Mesenchymal stem cell (in vitro differentiated cells and primary cell): ENCODE results near the gene TMEM272.
A peak's percentile ranks its signal among the peaks of the same experiment; 100 is the strongest.

Source experiments
- DNase-seq: peaks from one replicate; pipeline ENCODE4 v3.0.0-alpha.2; 2013
- H2AFZ ChIP-seq: one replicate; pipeline ENCODE4 v1.6.1; 2013; ENCODE audit warnings: low read depth, mild to moderate bottlenecking, control low read depth, inconsistent platforms, low read length, moderate library complexity
- H2AK5ac ChIP-seq: 2 replicates; pipeline ENCODE4 v1.6.1; 2013; ENCODE audit warnings: low read length, moderate library complexity, mild to moderate bottlenecking, inconsistent platforms; ENCODE audit not compliant: severe bottlenecking
- H2BK120ac ChIP-seq: one replicate; pipeline ENCODE4 v1.6.1; 2013; ENCODE audit warnings: low read depth, mild to moderate bottlenecking, inconsistent platforms, low read length, moderate library complexity
- H2BK12ac ChIP-seq, 2 experiments: one replicate each; pipeline ENCODE4 v1.6.1; 2013; ENCODE audit warnings: inconsistent platforms in 2 of 2, low read length in 2 of 2, mild to moderate bottlenecking in 2 of 2, moderate library complexity in 2 of 2, control low read depth in 1 of 2
- H2BK15ac ChIP-seq: one replicate; pipeline ENCODE4 v1.6.1; 2013; ENCODE audit warnings: mild to moderate bottlenecking, low read depth, inconsistent platforms; ENCODE audit not compliant: poor library complexity, severe bottlenecking
- H2BK5ac ChIP-seq: 2 replicates; pipeline ENCODE4 v1.6.1; 2013; ENCODE audit warnings: low read depth, mild to moderate bottlenecking, low read length, control low read depth, inconsistent platforms; ENCODE audit not compliant: poor library complexity, severe bottlenecking
- H3K14ac ChIP-seq, 2 experiments: one replicate each; pipeline ENCODE4 v1.6.1; 2013; ENCODE audit warnings: inconsistent platforms in 2 of 2, low read length in 2 of 2, control low read depth in 1 of 2, mild to moderate bottlenecking in 1 of 2, moderate library complexity in 1 of 2
- H3K18ac ChIP-seq, 2 experiments: one replicate each; pipeline ENCODE4 v1.6.1; 2013; ENCODE audit warnings: inconsistent platforms in 2 of 2, low read length in 2 of 2, control low read depth in 1 of 2, low read depth in 1 of 2, mild to moderate bottlenecking in 1 of 2
- H3K23ac ChIP-seq, 2 experiments: one replicate each; pipeline ENCODE4 v1.6.1; 2013; ENCODE audit warnings: inconsistent platforms in 2 of 2, low read length in 2 of 2, mild to moderate bottlenecking in 2 of 2, moderate library complexity in 2 of 2, control low read depth in 1 of 2
- H3K27ac ChIP-seq: 2 replicates; pipeline ENCODE4 v1.5.1; 2013; ENCODE audit warnings: mild to moderate bottlenecking, moderate library complexity, low read length, control low read depth, inconsistent platforms; ENCODE audit not compliant: poor library complexity, severe bottlenecking
- H3K27me3 ChIP-seq, 2 experiments: 2 replicates each; pipeline versions ENCODE4 v1.6.1 to v1.7.0; 2013; ENCODE audit warnings: low read length in 2 of 2, mild to moderate bottlenecking in 2 of 2, moderate library complexity in 2 of 2, control low read depth in 1 of 2, inconsistent platforms in 1 of 2; ENCODE audit not compliant: control insufficient read depth in 1 of 2, insufficient read depth in 1 of 2
- H3K36me3 ChIP-seq, 2 experiments: 2 replicates each; pipeline versions ENCODE4 v1.6.1 to v1.7.0; 2013; ENCODE audit warnings: low read length in 2 of 2, control low read depth in 1 of 2, inconsistent platforms in 1 of 2, low read depth in 1 of 2, mild to moderate bottlenecking in 1 of 2; ENCODE audit not compliant: insufficient read depth in 2 of 2, control insufficient read depth in 1 of 2
- H3K4ac ChIP-seq, 2 experiments: one replicate each; pipeline ENCODE4 v1.6.1; 2013; ENCODE audit warnings: inconsistent platforms in 2 of 2, low read length in 2 of 2, mild to moderate bottlenecking in 2 of 2, moderate library complexity in 2 of 2, control low read depth in 1 of 2, low read depth in 1 of 2
- H3K4me1 ChIP-seq: 2 replicates; pipeline ENCODE4 v1.6.1; 2013; ENCODE audit warnings: low read depth, low read length, control low read depth; ENCODE audit not compliant: control insufficient read depth, insufficient read depth
- H3K4me2 ChIP-seq: 2 replicates; pipeline ENCODE4 v1.6.1; 2013; ENCODE audit warnings: low read length, mild to moderate bottlenecking, inconsistent platforms; ENCODE audit not compliant: poor library complexity, severe bottlenecking
- H3K4me3 ChIP-seq, 2 experiments: 2 replicates each; pipeline versions ENCODE4 v1.5.1 to v1.7.0; 2013; ENCODE audit warnings: low read length in 2 of 2, mild to moderate bottlenecking in 2 of 2, control low read depth in 1 of 2, low read depth in 1 of 2; ENCODE audit not compliant: insufficient read depth in 1 of 2
- H3K79me1 ChIP-seq: replicated peaks from 2 replicates; pipeline ENCODE4 v1.6.1; 2013; ENCODE audit warnings: mild to moderate bottlenecking, control low read depth, low read length, inconsistent platforms; ENCODE audit not compliant: poor library complexity, severe bottlenecking
- H3K9ac ChIP-seq: 2 replicates; pipeline ENCODE4 v1.7.0; 2013; ENCODE audit warnings: mild to moderate bottlenecking, low read length, moderate library complexity
- H3K9me3 ChIP-seq: 2 replicates; pipeline ENCODE4 v1.7.0; 2013; ENCODE audit warnings: mild to moderate bottlenecking, low read length; ENCODE audit not compliant: control insufficient read depth
- H4K8ac ChIP-seq: one replicate; pipeline ENCODE4 v1.6.1; 2013; ENCODE audit warnings: inconsistent platforms, mild to moderate bottlenecking, low read length, moderate library complexity
- H4K91ac ChIP-seq: one replicate; pipeline ENCODE4 v1.6.1; 2013; ENCODE audit warnings: mild to moderate bottlenecking, low read length, inconsistent platforms
- WGBS: methylation state at CpG from one replicate; pipeline ENCODE4 v1.1.7; 2013; ENCODE audit warnings: mixed read lengths; 5-methylcytosine and 5-hydroxymethylcytosine counted together

The TMEM272 gene

GRCh38 chr13:51770160-51770559 is 74.8 kb downstream of the TMEM272 start:
- H2BK120ac ChIP-seq: no peak overlapping the region

GRCh38 chr13:51769455-51770127 is 75.4 kb downstream of the TMEM272 start:
- no peak for DNase-seq
- Histone ChIP-seq H3K27me3 (peaks cover 0 to 13% of the 10 kb centered on the region in 2 experiments), H3K36me3 (peaks cover 24 to 25% of the 10 kb centered on the region in 2 experiments), H3K4me3 (no peak overlapping the region), H2AK5ac (no peak overlapping the region), H3K18ac (peak overlapping the region in 1 of 2 experiments; percentile 76), H2BK12ac (no peak overlapping the region), H2BK15ac (no peak overlapping the region), H2BK5ac (no peak overlapping the region), H3K14ac (no peak overlapping the region), H3K4me1 (peaks cover 6% of the 10 kb centered on the region), H3K27ac (no peak overlapping the region), H3K9ac (no peak overlapping the region), H3K79me1 (peaks cover 16% of the 10 kb centered on the region), H3K4ac (no peak overlapping the region), H4K91ac (no peak overlapping the region), H2AFZ (no peak overlapping the region), H2BK120ac (no peak overlapping the region), H3K4me2 (no peak overlapping the region), H3K9me3 (no peaks in the 10 kb centered on the region), H3K23ac (no peak overlapping the region), H4K8ac (no peak overlapping the region)
- WGBS: 87% methylated on average over 11 of the region's 11 CpGs

More at GRCh38 chr13:51770160-51770559, 74.8 kb downstream of the TMEM272 start:
- no peak overlapping the region for H4K8ac ChIP-seq
- DNase-seq: no peak
- no peak overlapping the region for H3K4ac ChIP-seq
- no peak overlapping the region for H3K14ac ChIP-seq
- H2BK15ac ChIP-seq: no peak overlapping the region
- no peak overlapping the region for H3K23ac ChIP-seq
- H3K79me1 ChIP-seq: peaks cover 16% of the 10 kb centered on the region
- H3K4me2 ChIP-seq: no peak overlapping the region
- H2BK5ac ChIP-seq: no peak overlapping the region
- H3K36me3 ChIP-seq: peaks cover 24 to 25% of the 10 kb centered on the region in 2 experiments
- H3K27me3 ChIP-seq: peaks cover 0 to 13% of the 10 kb centered on the region in 2 experiments
- H2BK12ac ChIP-seq: no peak overlapping the region
- H3K27ac ChIP-seq: no peak overlapping the region
- no peak overlapping the region for H4K91ac ChIP-seq
- 96% methylated on average over 4 of the region's 6 CpGs for WGBS
- no peak overlapping the region for H3K9ac ChIP-seq
- H3K4me3 ChIP-seq: no peak overlapping the region
- peaks cover 2% of the 10 kb centered on the region for H3K4me1 ChIP-seq
- H2AK5ac ChIP-seq: no peak overlapping the region
- no peaks in the 10 kb centered on the region for H3K9me3 ChIP-seq
- H2AFZ ChIP-seq: no peak overlapping the region
- H3K18ac ChIP-seq: no peak overlapping the region

- Histone ChIP-seq H2AFZ (no peak overlapping the region), H3K4ac (no peak overlapping the region), H3K23ac (no peak overlapping the region), H3K4me1 (peaks cover 11% of the 10 kb centered on the region), H3K79me1 (peaks cover 16% of the 10 kb centered on the region), H3K18ac (no peak overlapping the region), H3K4me3 (no peak overlapping the region), H2AK5ac (no peak overlapping the region), H3K27ac (no peak overlapping the region), H2BK15ac (no peak overlapping the region), H3K36me3 (peaks cover 24 to 25% of the 10 kb centered on the region in 2 experiments), H4K8ac (no peak overlapping the region), H3K27me3 (peaks cover 0 to 13% of the 10 kb centered on the region in 2 experiments), H3K9ac (no peak overlapping the region), H2BK5ac (no peak overlapping the region), H3K4me2 (no peak overlapping the region), H2BK120ac (no peak overlapping the region), H2BK12ac (no peak overlapping the region), H3K14ac (no peak overlapping the region), H3K9me3 (no peaks in the 10 kb centered on the region), H4K91ac (no peak overlapping the region)
- no peak for DNase-seq
- WGBS: 93% methylated on average over 16 of the region's 19 CpGs
These were observed 76.0 kb downstream of the TMEM272 start for GRCh38 chr13:51768976-51769375.

GRCh38 chr13:51768378-51768921 is 76.5 kb downstream of the TMEM272 start:
- Histone ChIP-seq H4K91ac (no peak overlapping the region), H3K27me3 (peaks cover 0 to 7% of the 10 kb centered on the region in 2 experiments), H3K4ac (no peak overlapping the region), H3K4me2 (no peak overlapping the region), H4K8ac (no peak overlapping the region), H3K9ac (no peak overlapping the region), H3K79me1 (peaks cover 16% of the 10 kb centered on the region), H2BK5ac (no peak overlapping the region), H3K18ac (no peak overlapping the region), H2BK120ac (no peak overlapping the region), H3K14ac (peak overlapping the region in 1 of 2 experiments; percentile 56), H3K23ac (no peak overlapping the region), H3K4me1 (peaks cover 11% of the 10 kb centered on the region), H3K4me3 (no peak overlapping the region), H3K9me3 (no peaks in the 10 kb centered on the region), H2AFZ (no peak overlapping the region), H2BK15ac (no peak overlapping the region), H2BK12ac (peak overlapping the region in 1 of 2 experiments; percentile 10), H2AK5ac (no peak overlapping the region), H3K27ac (no peak overlapping the region), H3K36me3 (peaks cover 24 to 25% of the 10 kb centered on the region in 2 experiments)
- WGBS: 83% methylated on average over 15 of the region's 15 CpGs
- DNase-seq: no peak
